Measurements from ENCODE around the gene SLC9A3.
A peak's percentile ranks its signal among the peaks of the same experiment; 100 is the strongest.

Gene SLC9A3

DNA sequence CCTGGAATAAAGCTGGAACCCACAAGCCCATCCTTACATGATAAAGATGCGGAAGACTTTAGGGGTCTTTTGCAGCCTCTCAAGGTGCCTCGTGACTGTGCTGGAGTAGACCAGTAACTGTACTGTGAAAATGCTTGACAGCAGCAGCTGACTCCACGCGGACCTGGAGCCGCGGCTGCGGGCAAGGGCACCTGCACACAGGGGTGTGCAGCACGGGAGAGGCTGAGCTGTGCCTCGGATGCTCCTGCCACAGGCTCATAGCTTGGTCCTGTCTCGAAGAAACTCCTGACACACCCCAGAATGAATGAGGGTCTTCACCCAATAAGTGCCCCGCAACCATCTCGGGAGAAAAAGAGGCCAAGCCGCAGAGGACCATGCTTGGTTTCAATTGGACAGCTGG lies 47.5 kb upstream of the SLC9A3 start:
- Histone ChIP-seq H3K4me3 (ENCODE audit: low read depth, low read length) (no peak overlapping the region), H3K9me3 (ENCODE audit: control insufficient read depth, insufficient read depth, low read depth, low read length) (no peaks in the 10 kb centered on the region), H3K36me3 (ENCODE audit: control insufficient read depth in 2 of 2, insufficient read depth in 1 of 2, low read length in 2 of 2) (no peaks in the 10 kb centered on the region), H3K27ac (ENCODE audit: extremely low read depth, low read depth, low read length) (no peak overlapping the region), H3K4me1 (ENCODE audit: control insufficient read depth, insufficient read depth, low read length) (no peaks in the 10 kb centered on the region)
- CTCF ChIA-PET: interaction anchor here (0.6 to 1.4 kb wide), 5 partner anchors 49 to 269 kb away, joined by 3 to 5 read pairs (median 3); no protein-coding TSS in a partner anchor
- POLR2A ChIA-PET: no interaction called here
- no peak for TF ChIP-seq OVOL3 (tag by site-specific recombination; IDR thresholded peaks at IDR 0.05)
- TF ChIP-seq ZNF140 (tag by site-specific recombination; IDR thresholded peaks at IDR 0.05): no peak
- no peak for TF ChIP-seq INSM2 (tag by site-specific recombination; IDR thresholded peaks at IDR 0.05)
- no peak for TF ChIP-seq BCL11B (tag by site-specific recombination; IDR thresholded peaks at IDR 0.05; ENCODE audit: low read depth)
- TF ChIP-seq HOXA7 (CRISPR knock-in tag; IDR thresholded peaks at IDR 0.05; ENCODE audit: borderline replicate concordance): no peak
- TF ChIP-seq, protein P1, sequence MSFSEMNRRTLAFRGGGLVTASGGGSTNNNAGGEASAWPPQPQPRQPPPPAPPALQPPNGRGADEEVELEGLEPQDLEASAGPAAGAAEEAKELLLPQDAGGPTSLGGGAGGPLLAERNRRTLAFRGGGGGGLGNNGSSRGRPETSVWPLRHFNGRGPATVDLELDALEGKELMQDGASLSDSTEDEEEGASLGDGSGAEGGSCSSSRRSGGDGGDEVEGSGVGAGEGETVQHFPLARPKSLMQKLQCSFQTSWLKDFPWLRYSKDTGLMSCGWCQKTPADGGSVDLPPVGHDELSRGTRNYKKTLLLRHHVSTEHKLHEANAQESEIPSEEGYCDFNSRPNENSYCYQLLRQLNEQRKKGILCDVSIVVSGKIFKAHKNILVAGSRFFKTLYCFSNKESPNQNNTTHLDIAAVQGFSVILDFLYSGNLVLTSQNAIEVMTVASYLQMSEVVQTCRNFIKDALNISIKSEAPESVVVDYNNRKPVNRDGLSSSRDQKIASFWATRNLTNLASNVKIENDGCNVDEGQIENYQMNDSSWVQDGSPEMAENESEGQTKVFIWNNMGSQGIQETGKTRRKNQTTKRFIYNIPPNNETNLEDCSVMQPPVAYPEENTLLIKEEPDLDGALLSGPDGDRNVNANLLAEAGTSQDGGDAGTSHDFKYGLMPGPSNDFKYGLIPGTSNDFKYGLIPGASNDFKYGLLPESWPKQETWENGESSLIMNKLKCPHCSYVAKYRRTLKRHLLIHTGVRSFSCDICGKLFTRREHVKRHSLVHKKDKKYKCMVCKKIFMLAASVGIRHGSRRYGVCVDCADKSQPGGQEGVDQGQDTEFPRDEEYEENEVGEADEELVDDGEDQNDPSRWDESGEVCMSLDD (tag by site-specific recombination; IDR thresholded peaks at IDR 0.05): no peak
- no peak for TF ChIP-seq HOXC10 (CRISPR knock-in tag; IDR thresholded peaks at IDR 0.05)

DNA sequence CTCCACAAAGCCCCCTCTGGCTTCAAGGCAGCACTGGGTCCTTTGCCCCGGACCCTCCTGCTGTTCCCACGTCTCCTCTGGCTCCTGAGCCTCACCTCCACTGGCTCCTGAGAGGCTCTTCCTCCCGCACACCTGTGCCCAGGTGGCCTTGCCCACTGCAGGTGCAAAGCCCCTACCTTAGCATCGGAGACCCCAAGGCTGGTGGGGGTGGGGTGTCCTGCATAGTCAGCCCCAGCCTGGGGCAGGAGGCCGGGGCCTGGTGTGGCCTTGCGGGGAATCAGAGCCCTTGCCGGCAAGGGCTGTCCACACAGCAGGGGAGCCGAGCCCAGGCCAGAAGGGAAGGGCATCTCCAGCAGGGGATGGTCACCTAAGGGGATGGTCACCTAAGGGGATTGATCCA lies 46.6 kb upstream of the SLC9A3 start:
- Histone ChIP-seq H3K27ac (ENCODE audit: extremely low read depth, low read depth, low read length) (no peak overlapping the region), H3K9me3 (ENCODE audit: control insufficient read depth, insufficient read depth, low read depth, low read length) (no peaks in the 10 kb centered on the region), H3K36me3 (ENCODE audit: control insufficient read depth in 2 of 2, insufficient read depth in 1 of 2, low read length in 2 of 2) (no peaks in the 10 kb centered on the region), H3K4me3 (ENCODE audit: low read depth, low read length) (no peak overlapping the region), H3K4me1 (ENCODE audit: control insufficient read depth, insufficient read depth, low read length) (no peaks in the 10 kb centered on the region)
- TF ChIP-seq EGR2 (tag by site-specific recombination; IDR thresholded peaks at IDR 0.05; ENCODE audit: low read depth) (no peak), ZIC2 (tag by site-specific recombination; IDR thresholded peaks at IDR 0.05) (0 out of 2 replicates have a peak, but pooled peaks have one; percentile 12)
- CTCF ChIA-PET: interaction anchor here (0.6 to 0.7 kb wide), 2 partner anchors 87 to 269 kb away, joined by 3 to 5 read pairs; no protein-coding TSS in a partner anchor
- POLR2A ChIA-PET: no interaction called here

GRCh38 chr5:570446-570845 lies 46.2 kb upstream of the SLC9A3 start:
- Histone ChIP-seq H3K9me3 (ENCODE audit: control insufficient read depth, insufficient read depth, low read depth, low read length) (no peaks in the 10 kb centered on the region), H3K27ac (ENCODE audit: extremely low read depth, low read depth, low read length) (no peak overlapping the region), H3K4me3 (ENCODE audit: low read depth, low read length) (no peak overlapping the region), H3K4me1 (ENCODE audit: control insufficient read depth, insufficient read depth, low read length) (no peaks in the 10 kb centered on the region), H3K36me3 (ENCODE audit: control insufficient read depth in 2 of 2, insufficient read depth in 1 of 2, low read length in 2 of 2) (no peaks in the 10 kb centered on the region)
- ChIA-PET CTCF (no interaction called here), POLR2A (no interaction called here)
- TF ChIP-seq ZNF221 (tag by site-specific recombination; IDR thresholded peaks at IDR 0.05; ENCODE audit: borderline replicate concordance): no peak
- no peak for TF ChIP-seq ZNF37A (tag by site-specific recombination; IDR thresholded peaks at IDR 0.05)
- TF ChIP-seq MZF1 (tag by site-specific recombination; IDR thresholded peaks at IDR 0.05; ENCODE audit: borderline replicate concordance): no peak
- no peak for TF ChIP-seq ZNF48 (tag by site-specific recombination; IDR thresholded peaks at IDR 0.05)
- no peak for TF ChIP-seq IKZF3 (tag by site-specific recombination; IDR thresholded peaks at IDR 0.05)
- TF ChIP-seq SALL2 (tag by site-specific recombination; IDR thresholded peaks at IDR 0.05; ENCODE audit: borderline replicate concordance): no peak
- no peak for TF ChIP-seq ZSCAN4 (tag by site-specific recombination; IDR thresholded peaks at IDR 0.05)
- no peak for TF ChIP-seq ZNF239 (tag by site-specific recombination; IDR thresholded peaks at IDR 0.05)
- no peak for TF ChIP-seq ZNF571 (tag by site-specific recombination; IDR thresholded peaks at IDR 0.05)
- TF ChIP-seq HOXD13 (CRISPR knock-in tag; IDR thresholded peaks at IDR 0.05; ENCODE audit: borderline replicate concordance): no peak
- TF ChIP-seq, protein P2, sequence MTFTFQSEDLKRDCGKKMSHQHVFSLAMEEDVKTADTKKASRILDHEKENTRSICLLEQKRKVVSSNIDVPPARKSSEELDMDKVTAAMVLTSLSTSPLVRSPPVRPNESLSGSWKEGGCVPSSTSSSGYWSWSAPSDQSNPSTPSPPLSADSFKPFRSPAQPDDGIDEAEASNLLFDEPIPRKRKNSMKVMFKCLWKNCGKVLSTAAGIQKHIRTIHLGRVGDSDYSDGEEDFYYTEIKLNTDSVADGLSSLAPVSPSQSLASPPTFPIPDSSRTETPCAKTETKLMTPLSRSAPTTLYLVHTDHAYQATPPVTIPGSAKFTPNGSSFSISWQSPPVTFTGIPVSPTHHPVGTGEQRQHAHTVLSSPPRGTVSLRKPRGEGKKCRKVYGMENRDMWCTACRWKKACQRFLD (tag by site-specific recombination; IDR thresholded peaks at IDR 0.05): no peak
- TF ChIP-seq ZNF184 (tag by site-specific recombination; IDR thresholded peaks at IDR 0.05): no peak
- TF ChIP-seq SCRT1 (tag by site-specific recombination; IDR thresholded peaks at IDR 0.05; ENCODE audit: borderline replicate concordance): no peak
- no peak for TF ChIP-seq ZNF555 (tag by site-specific recombination; conservative IDR thresholded peaks at IDR 0.05)
- TF ChIP-seq ZNF175 (tag by site-specific recombination; IDR thresholded peaks at IDR 0.05): no peak
- TF ChIP-seq ZFP41 (tag by site-specific recombination; IDR thresholded peaks at IDR 0.05; ENCODE audit: borderline replicate concordance): no peak
